Large intestine (tissue), 3 donors: ENCODE results near the gene CSTF1. TPM values are rescaled to one million over a fixed set of nuclear protein-coding genes. Genes with fewer than 3 reads are reported as not detected.

ENCODE experiments used
- DNase-seq, 2 donors: peaks; one replicate each; pipeline versions ENCODE4 v3.0.0 to v3.0.0-alpha.2; 2013
- H3K27ac ChIP-seq: one replicate; pipeline ENCODE4 v1.5.1; 2013; ENCODE audit warnings: low read length
- H3K27me3 ChIP-seq: 2 replicates; pipeline ENCODE4 v1.6.1; 2013; ENCODE audit warnings: low read length; ENCODE audit not compliant: control insufficient read depth, insufficient read depth
- H3K36me3 ChIP-seq: 2 replicates; pipeline ENCODE4 v1.6.1; 2013; ENCODE audit warnings: low read length; ENCODE audit not compliant: control insufficient read depth, insufficient read depth
- H3K4me1 ChIP-seq: one replicate; pipeline ENCODE4 v1.6.1; 2013; ENCODE audit warnings: low read length; ENCODE audit not compliant: control insufficient read depth, insufficient read depth
- H3K4me3 ChIP-seq: one replicate; pipeline ENCODE4 v1.5.1; 2013; ENCODE audit warnings: low read length
- H3K9me3 ChIP-seq: one replicate; pipeline ENCODE4 v1.6.1; 2013; ENCODE audit warnings: mild to moderate bottlenecking, low read depth, low read length, moderate library complexity; ENCODE audit not compliant: control insufficient read depth
- WGBS: methylation state at CpG from one replicate; pipeline ENCODE4 v1.1.5; 2013; ENCODE audit warnings: low lambda C conversion rate; ENCODE audit not compliant: insufficient coverage; 5-methylcytosine and 5-hydroxymethylcytosine counted together
- polyA plus RNA-seq: library from polyadenylated mRNA; unstranded; fragments of 120-200 nt; gene quantifications from one replicate; pipeline ENCODE4 v1.2.1, GENCODE V29; 2013

Gene CSTF1
- polyA plus RNA-seq, 1 donor = 27.6 TPM

DNA sequence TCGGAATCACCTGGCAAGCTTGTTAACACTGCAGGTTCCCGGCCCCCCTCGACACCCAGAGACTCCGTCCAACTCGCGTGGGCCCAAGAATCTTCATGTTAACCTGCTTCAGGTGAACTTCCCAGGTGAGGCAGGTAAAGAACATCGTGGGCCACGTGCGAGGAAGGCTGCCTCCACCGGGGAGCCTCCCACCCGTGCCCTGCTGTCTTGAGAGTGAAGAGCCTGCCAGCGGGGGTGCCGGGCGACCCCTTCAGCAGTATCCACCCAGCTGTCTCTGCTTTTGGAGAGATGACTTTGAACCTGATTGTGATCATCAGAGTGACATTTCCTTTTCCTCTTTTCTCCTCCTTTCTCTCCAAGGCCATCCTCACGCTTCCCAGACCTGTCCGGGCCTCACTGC lies 53.1 kb downstream of the CSTF1 start:
- Histone ChIP-seq H3K4me1 (no peaks in the 10 kb centered on the region), H3K4me3 (no peak overlapping the region), H3K9me3 (no peaks in the 10 kb centered on the region), H3K27me3 (no peaks in the 10 kb centered on the region), H3K27ac (no peak overlapping the region), H3K36me3 (no peaks in the 10 kb centered on the region)
- DNase-seq = no peak
- 94% methylated on average over 2 of the region's 16 CpGs for WGBS

DNA sequence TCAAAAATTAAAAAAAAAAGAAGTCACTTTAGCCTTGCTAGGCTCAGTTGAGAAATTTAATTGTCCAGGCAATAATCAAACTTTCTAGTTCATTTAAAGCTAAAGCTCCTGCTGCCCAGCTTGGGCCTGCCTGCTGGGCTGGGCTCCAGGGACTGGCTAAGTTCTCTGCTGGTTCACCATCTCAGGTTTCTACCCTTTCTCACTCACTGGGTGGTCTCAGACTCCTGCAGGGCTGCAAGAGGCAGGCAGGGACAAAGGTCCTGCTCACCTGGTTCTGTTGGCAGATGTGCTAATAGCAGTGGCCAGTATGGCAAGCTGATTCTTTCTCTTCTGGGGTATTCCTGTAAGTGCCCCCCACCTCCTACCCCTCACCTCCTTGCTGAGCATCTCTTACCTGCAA lies 54.8 kb downstream of the CSTF1 start:
- DNase-seq = no peak
- Histone ChIP-seq H3K4me1 (no peaks in the 10 kb centered on the region), H3K27me3 (no peaks in the 10 kb centered on the region), H3K27ac (no peak overlapping the region), H3K4me3 (no peak overlapping the region), H3K9me3 (no peaks in the 10 kb centered on the region), H3K36me3 (no peaks in the 10 kb centered on the region)

DNA sequence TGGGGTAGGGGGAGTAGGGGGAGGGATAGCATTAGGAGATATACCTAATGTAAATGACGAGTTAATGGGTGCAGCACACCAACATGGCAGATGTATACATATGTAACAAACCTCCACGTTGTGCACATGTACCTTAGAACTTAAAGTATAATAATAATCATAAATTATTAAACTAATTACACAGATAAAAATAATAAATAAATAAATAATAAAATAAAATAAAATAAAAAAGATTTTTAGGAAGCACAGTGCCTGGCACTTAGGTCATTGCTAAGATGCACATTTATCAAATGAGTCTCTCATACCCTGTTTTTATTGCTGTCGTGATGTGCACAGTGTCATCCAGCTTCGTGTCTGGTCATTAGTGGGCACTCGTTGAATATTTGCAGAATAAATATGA lies 57.0 kb downstream of the CSTF1 start:
- no peak overlapping the region for H3K4me3 ChIP-seq
- no peaks in the 10 kb centered on the region for H3K4me1 ChIP-seq
- no peaks in the 10 kb centered on the region for H3K36me3 ChIP-seq
- H3K9me3 ChIP-seq = no peaks in the 10 kb centered on the region
- H3K27me3 ChIP-seq = no peaks in the 10 kb centered on the region
- no peak overlapping the region for H3K27ac ChIP-seq
- WGBS = 100% methylated on average over 4 of the region's 5 CpGs
- no peak for DNase-seq

DNA sequence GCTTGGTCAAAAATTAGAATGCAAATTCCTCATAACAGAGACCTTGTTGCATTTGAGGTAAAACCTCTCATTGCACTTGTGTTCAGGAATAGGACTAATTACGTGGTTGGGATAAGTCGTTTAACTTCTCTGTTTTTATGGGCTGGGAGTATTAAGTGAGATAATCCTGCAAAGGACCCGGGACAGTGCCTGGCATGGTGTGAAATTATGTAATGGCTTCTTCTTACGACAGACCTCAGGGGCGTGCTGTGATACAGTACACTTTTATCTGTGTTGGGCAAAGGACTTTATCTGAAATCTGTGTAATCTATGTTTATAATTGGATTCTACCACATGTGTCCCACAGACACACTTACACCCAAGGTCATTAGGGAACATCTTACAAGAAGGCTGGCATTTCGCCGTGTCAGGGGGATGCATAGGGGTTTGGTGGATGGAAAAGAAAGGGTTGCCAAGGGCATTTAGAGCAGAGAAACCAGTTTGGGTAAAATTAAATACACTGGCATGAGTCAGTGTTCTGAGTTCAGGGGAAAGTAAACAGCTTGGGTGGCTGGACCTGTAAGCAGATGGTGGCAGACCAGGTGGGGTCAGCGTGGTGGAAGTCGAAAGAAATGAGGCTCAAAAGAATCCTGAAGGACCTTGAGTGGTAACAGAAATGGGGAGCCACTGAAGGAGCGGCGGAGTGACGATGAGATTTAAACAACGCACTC lies 58.8 kb downstream of the CSTF1 start:
- H3K36me3 ChIP-seq = no peaks in the 10 kb centered on the region
- DNase-seq = no peak
- no peaks in the 10 kb centered on the region for H3K27me3 ChIP-seq
- WGBS = 74% methylated on average over 2 of the region's 13 CpGs
- H3K4me1 ChIP-seq = no peaks in the 10 kb centered on the region
- no peak overlapping the region for H3K4me3 ChIP-seq
- no peaks in the 10 kb centered on the region for H3K9me3 ChIP-seq
- no peak overlapping the region for H3K27ac ChIP-seq

DNA sequence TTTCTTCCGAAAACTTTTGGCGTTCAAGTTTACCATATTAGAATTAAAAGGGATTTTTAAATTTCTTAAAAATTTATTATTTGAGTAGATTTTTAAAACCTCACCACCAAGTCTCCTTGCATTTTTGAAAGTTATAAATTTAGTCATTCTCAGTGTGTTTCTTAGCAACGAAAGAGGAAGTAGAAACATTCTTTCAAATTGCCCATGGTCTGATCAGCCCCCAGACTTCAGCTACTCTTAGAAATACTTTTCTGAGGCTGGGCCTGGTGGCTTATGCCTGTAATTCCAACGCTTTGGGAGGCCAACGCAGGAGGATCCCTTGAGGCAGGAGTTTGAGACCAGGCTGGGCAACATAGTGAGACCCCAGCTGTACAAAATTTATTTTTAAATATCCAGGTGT lies 60.9 kb downstream of the CSTF1 start:
- peaks cover 2% of the 10 kb centered on the region for H3K27me3 ChIP-seq
- no peak overlapping the region for H3K4me3 ChIP-seq
- no peaks in the 10 kb centered on the region for H3K36me3 ChIP-seq
- H3K27ac ChIP-seq = no peak overlapping the region
- WGBS = 100% methylated on average over 2 of the region's 5 CpGs
- DNase-seq = no peak
- no peaks in the 10 kb centered on the region for H3K4me1 ChIP-seq
- H3K9me3 ChIP-seq = no peaks in the 10 kb centered on the region

DNA sequence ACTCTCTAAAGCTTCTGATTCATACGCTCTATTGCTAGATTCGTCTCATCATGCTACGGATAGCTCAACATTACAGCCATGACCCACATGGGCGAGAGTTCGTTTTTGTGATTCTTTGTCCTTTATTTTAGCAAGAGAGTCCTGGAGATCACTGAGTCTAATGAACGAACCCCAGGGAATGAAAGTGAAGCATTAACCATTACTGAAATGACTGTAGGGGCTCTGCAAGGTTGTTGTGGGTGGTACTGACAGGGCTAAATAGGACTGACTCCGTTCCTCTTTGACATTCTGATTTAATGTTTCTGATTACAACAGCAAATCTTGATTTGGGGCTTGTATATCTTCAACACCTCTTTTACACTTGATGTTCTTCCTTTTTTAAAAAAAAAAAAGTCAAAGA lies 62.3 kb downstream of the CSTF1 start:
- Histone ChIP-seq H3K27ac (no peak overlapping the region), H3K4me1 (no peaks in the 10 kb centered on the region), H3K4me3 (no peak overlapping the region), H3K36me3 (no peaks in the 10 kb centered on the region), H3K27me3 (peaks cover 5% of the 10 kb centered on the region), H3K9me3 (no peaks in the 10 kb centered on the region)
- DNase-seq = no peak
- WGBS = no CpG with 5 or more reads among the region's 7 CpGs

Other genes starting within 250 kb of the CSTF1 start
- not detected for gene MC3R, start 143.9 kb upstream of the CSTF1 start, polyA plus RNA-seq
- 39.6 TPM for gene FAM210B, start 33.7 kb upstream of the CSTF1 start, polyA plus RNA-seq
- gene AURKA, start 430 bp upstream of the CSTF1 start, polyA plus RNA-seq = 13.7 TPM
- 1.2 TPM for gene CASS4, start 19.6 kb downstream of the CSTF1 start, polyA plus RNA-seq
- gene RTF2, start 76.0 kb downstream of the CSTF1 start, polyA plus RNA-seq = 84.7 TPM
- 0.21 TPM for gene FAM209A, start 132.1 kb downstream of the CSTF1 start, polyA plus RNA-seq
- gene FAM209B, start 140.6 kb downstream of the CSTF1 start, polyA plus RNA-seq = 0.19 TPM
- gene TFAP2C, start 236.7 kb downstream of the CSTF1 start, polyA plus RNA-seq = 0.06 TPM